Astrocyte of the hippocampus (primary cell): ENCODE data around the gene KRT27.
"Not testable (repeated sequence)": the region's sequence is repeated elsewhere in the genome, so short reads cannot be mapped to it uniquely, and the experiment has no call there.

ENCODE experiments used
- DNase-seq: peaks from one replicate; pipeline ENCODE4 v3.0.0; 2011; ENCODE audit warnings: low read depth, low spot score

Gene KRT27

DNA sequence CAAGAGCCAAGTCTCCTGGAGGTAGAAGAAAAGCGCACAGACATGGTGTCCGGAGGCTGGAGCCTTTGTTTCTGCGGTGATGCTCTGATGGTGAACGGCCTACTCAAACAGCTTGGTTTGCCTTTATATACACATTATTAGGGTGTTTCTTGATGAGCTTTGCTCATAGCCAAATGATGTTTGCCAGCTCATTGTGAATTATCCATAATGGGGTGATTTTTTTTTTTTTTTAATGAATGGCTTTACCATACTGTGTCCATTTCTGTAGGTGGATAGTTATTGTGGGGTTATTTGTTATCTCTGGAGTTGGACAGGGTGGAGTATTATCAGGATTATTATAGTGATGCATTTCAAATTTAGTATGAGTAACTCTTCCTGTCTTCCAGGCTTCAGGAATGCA is at the start of gene KRT27:
TSS of gene KRT27 (minus strand) at position 101 of the 400 bp plus-strand sequence. CDS start at position 44, 57 bp downstream.
- no peak for DNase-seq

DNA sequence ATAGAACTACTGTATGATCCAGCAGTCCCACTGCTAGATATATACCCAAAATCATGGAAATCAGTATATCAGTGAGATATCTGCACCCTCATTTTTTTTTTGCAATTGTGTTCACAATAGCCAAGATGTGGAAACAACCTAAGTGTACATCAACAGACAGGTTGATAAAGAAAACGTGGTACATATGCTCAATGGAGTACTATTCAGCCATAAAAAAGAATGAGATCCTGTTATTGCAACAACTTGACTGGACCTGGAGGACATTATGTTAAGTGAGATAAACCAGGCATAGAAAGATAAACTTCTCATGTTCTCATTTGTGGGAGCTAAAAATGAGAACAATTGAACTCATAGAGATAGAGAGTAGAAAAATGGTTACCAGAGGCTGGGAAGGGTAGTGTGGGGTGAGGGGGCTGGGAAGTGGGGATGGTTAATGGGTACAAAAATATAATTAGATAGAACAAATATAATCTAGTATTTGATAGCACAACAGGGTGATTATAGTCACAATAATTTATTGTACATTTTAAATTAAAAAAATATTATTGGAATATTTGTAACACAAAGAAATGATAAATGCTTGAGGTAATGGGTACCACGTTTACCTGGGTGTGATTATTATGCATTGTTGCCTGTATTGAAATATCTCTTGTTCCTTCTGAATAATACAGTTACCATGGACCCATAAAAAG is 47.9 kb upstream of the KRT27 start:
- DNase-seq = no peak

GRCh38 chr17:40828454-40829044 is 46.2 kb upstream of the KRT27 start:
- peak; percentile 48 for DNase-seq

DNA sequence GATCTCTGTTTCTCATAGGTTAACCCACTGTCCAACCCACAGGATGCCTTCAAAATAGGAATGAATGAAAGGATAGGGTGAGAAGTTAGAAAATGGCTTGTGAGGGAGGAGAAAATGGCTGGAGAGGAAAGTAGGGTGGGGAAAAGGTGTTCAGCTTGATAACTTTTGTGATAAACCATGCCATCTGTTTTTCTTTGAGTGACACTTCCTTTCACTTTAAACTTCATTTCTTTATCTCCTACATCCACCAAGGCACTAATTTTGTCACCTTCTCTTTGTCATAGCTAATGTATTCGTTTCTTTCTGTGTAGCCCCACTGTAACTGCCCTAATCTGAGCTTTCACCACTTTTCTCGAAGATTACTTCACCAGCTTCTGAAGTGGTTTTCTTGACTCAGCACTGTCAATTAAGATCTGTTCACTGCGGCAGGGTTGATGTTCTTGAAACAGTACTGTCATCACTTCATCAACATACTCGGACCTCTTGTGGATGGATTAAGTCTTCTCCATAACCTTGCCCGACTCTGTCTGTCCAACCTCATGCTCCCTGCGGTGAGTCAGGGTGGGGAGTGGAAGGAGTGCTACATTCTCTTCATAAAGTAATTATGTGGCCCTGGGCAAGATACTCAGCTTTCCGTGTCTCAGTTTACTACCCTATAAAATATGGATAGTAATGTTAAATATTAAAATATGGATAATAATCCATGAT is 45.5 kb upstream of the KRT27 start:
- peak; percentile 74 for DNase-seq

DNA sequence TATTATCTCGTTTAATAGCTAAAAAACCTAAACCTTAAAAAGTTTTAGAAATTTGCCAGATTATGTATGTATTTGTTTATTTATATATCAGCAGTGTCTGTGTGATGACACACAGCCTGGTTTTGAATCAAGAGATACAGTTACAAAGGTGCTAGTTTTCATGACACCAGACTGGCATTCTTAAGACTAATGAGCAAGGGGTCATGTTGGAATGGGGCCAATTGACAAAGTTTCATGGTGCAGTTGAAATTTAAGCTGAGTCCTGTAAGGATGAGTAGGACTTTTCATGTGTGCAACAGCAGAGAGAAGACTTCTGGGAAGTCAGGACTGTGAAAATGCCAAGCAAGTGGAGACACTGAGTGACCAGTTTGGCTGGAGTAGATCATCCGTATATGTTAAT is 43.2 kb upstream of the KRT27 start:
- DNase-seq = no peak

DNA sequence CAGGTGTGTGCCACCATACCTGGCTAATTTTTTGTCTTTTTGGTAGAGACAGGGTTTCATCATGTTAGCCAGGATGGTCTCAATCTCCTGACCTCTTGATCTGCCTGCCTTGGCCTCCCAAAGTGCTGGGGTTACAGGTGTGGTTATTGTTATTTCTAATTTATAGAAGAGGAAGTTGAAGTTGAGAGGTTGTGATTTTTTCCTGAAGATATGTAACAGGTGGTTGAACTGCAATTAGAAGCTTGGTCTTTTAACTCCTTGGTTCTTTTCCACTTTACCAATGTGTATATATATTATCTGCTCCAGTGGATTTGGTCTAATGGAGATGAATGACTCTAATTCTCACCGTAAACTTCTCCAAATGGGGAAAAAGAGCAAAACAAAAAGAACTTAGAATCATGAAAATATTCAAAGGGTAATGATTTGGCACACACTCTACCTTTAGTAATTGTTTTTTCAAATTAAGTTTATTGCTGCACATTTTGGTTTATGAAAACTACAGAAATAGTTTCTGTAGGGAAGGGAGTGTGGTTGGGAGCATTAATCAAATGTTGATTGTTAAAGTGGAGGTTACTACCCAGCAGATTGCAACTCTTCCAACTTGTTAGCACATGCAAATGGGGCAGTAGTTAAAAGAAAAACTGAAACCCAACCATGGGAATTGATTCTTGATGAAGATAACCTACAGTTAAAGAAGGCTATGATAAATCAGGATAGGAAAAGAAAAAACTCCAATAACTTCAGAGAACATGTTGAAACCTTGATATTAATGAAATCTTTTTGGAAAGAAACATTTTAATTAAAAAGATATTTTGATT is 41.9 kb upstream of the KRT27 start:
- DNase-seq = no peak

- no peak for DNase-seq
Measured at GRCh38 chr17:40822132-40822812, 39.9 kb upstream of the KRT27 start, which contains the start of gene KRT10. Gene KRT10, minus strand, starts transcription at chr17:40822614. Its CDS starts 29 bp downstream, at chr17:40822585.

GRCh38 chr17:40821536-40821935 is 39.2 kb upstream of the KRT27 start:
- DNase-seq = no peak

- no peak for DNase-seq
Measured at GRCh38 chr17:40820228-40820838, 38.0 kb upstream of the KRT27 start.

GRCh38 chr17:40819528-40820125 is 37.3 kb upstream of the KRT27 start:
- DNase-seq = peak; percentile 35

GRCh38 chr17:40818733-40819527 is 36.6 kb upstream of the KRT27 start:
- DNase-seq = peak; percentile 95

GRCh38 chr17:40818343-40818732 is 36.0 kb upstream of the KRT27 start:
- DNase-seq = no peak

GRCh38 chr17:40817103-40817682 is 34.8 kb upstream of the KRT27 start:
- no peak for DNase-seq

DNA sequence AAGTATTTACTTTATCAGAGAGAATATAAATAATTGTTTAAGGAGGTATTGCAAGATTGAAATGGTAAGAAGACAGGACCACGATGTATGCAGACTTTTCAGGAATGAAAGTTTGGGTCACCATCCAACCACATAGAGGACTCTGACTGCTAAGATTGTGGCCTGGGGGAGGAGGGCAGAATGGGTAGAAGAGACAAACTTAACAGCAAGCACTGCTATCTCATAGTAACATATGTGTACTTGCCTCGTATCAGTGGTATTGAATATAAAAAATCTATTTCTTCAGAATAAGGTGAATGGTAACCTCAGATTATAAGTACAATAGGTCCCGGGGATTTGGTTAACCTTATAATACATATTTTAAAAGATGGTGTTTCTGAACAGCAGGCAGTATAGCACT is 34.2 kb upstream of the KRT27 start:
- no peak for DNase-seq

GRCh38 chr17:40815381-40815780 is 33.0 kb upstream of the KRT27 start:
- no peak for DNase-seq

- DNase-seq = not testable (repeated sequence)
Measured at GRCh38 chr17:40814657-40815056, 32.3 kb upstream of the KRT27 start.

DNA sequence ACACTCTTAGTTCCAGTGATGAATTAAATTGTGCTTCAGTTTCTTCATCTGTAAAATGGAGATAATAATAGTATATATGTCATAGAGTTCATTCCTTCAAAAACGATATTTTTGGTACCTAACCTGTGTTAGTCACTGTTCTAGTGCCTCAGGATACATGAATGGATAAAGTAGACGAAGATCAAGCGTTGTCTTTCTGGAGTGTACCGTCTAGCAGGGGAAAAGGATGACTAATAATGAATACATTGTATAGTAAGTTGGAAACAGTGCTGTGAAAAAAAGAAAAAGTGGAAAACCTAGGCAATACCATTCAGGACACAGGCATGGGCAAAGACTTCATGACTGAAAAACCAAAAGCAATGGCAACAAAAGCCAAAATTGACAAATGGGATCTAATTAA is 31.5 kb upstream of the KRT27 start:
- no peak for DNase-seq

GRCh38 chr17:40812639-40813038 is 30.3 kb upstream of the KRT27 start:
- no peak for DNase-seq

DNA sequence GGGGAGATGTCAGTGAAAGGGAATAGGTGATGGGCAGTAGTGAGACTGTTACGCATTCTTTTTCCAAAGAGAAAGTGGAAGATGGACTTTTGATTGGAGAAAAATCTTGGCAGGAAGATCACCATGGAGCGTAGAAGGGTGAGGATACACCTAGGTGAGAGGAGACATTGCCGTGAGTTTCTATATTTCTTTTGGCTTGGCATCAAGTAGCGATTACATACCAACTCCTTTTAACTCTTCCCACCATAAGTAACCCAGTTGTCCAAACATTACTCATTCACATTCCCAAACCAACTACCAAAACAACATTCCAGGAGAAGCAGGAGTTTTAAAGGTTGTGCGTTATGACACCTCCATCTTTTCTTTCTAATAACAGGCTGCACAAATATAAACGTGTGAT is 28.1 kb upstream of the KRT27 start:
- peak; percentile 54 for DNase-seq
